ENCODE data around the gene MRM1.

Gene MRM1

GRCh38 chr17:36627101-36627500, 25.7 kb downstream of the MRM1 start:
- Histone ChIP-seq H3K27me3 (replicated peaks) (no peaks in the 10 kb centered on the region), H3K27ac (no peak overlapping the region), H3K36me3 (replicated peaks) (no peaks in the 10 kb centered on the region), H3K4me3 (ENCODE audit: low read depth, low read length) (no peak overlapping the region)
- TF ChIP-seq, protein P1, sequence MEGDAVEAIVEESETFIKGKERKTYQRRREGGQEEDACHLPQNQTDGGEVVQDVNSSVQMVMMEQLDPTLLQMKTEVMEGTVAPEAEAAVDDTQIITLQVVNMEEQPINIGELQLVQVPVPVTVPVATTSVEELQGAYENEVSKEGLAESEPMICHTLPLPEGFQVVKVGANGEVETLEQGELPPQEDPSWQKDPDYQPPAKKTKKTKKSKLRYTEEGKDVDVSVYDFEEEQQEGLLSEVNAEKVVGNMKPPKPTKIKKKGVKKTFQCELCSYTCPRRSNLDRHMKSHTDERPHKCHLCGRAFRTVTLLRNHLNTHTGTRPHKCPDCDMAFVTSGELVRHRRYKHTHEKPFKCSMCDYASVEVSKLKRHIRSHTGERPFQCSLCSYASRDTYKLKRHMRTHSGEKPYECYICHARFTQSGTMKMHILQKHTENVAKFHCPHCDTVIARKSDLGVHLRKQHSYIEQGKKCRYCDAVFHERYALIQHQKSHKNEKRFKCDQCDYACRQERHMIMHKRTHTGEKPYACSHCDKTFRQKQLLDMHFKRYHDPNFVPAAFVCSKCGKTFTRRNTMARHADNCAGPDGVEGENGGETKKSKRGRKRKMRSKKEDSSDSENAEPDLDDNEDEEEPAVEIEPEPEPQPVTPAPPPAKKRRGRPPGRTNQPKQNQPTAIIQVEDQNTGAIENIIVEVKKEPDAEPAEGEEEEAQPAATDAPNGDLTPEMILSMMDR (IDR thresholded peaks at IDR 0.05; ENCODE audit: low read depth, low read length, missing control alignments) = no peak
- in situ Hi-C loops (cut with HindIII; ENCODE audit: low pct_ligation_motif_present, low sequenced_read_pairs) = no loop called here
- DNase-seq = no peak

GRCh38 chr17:36628576-36628975, 27.2 kb downstream of the MRM1 start:
- Histone ChIP-seq H3K4me3 (ENCODE audit: low read depth, low read length) (no peak overlapping the region), H3K36me3 (replicated peaks) (no peaks in the 10 kb centered on the region), H3K27me3 (replicated peaks) (peaks cover 13% of the 10 kb centered on the region), H3K27ac (no peak overlapping the region)
- DNase-seq = no peak
- TF ChIP-seq, protein P1 (IDR thresholded peaks at IDR 0.05; ENCODE audit: low read depth, low read length, missing control alignments) = no peak
- in situ Hi-C loops (cut with HindIII; ENCODE audit: low pct_ligation_motif_present, low sequenced_read_pairs) = no loop called here

- no peaks in the 10 kb centered on the region for H3K36me3 ChIP-seq (replicated peaks)
- in situ Hi-C loops (cut with HindIII; ENCODE audit: low pct_ligation_motif_present, low sequenced_read_pairs) = no loop called here
- H3K4me3 ChIP-seq (ENCODE audit: low read depth, low read length) = no peak overlapping the region
- peak; percentile 72 for DNase-seq
- H3K27me3 ChIP-seq (replicated peaks) = peaks cover 17% of the 10 kb centered on the region
- TF ChIP-seq, protein P1 (IDR thresholded peaks at IDR 0.05; ENCODE audit: low read depth, low read length, missing control alignments) = peak; percentile 98
- no peak overlapping the region for H3K27ac ChIP-seq
Measured at GRCh38 chr17:36629252-36629847, 28.0 kb downstream of the MRM1 start.

- Histone ChIP-seq H3K27me3 (replicated peaks) (peaks cover 24% of the 10 kb centered on the region), H3K27ac (no peak overlapping the region), H3K36me3 (replicated peaks) (no peaks in the 10 kb centered on the region), H3K4me3 (ENCODE audit: low read depth, low read length) (no peak overlapping the region)
- no peak for DNase-seq
- in situ Hi-C loops (cut with HindIII; ENCODE audit: low pct_ligation_motif_present, low sequenced_read_pairs) = no loop called here
- TF ChIP-seq, protein P1 (IDR thresholded peaks at IDR 0.05; ENCODE audit: low read depth, low read length, missing control alignments) = no peak
Measured at GRCh38 chr17:36629970-36630502, 28.7 kb downstream of the MRM1 start.

GRCh38 chr17:36631022-36631421, 29.6 kb downstream of the MRM1 start:
- Histone ChIP-seq H3K27me3 (replicated peaks) (peaks cover 30% of the 10 kb centered on the region), H3K36me3 (replicated peaks) (no peaks in the 10 kb centered on the region), H3K27ac (no peak overlapping the region), H3K4me3 (ENCODE audit: low read depth, low read length) (no peak overlapping the region)
- in situ Hi-C loops (cut with HindIII; ENCODE audit: low pct_ligation_motif_present, low sequenced_read_pairs) = no loop called here
- DNase-seq = no peak
- TF ChIP-seq, protein P1 (IDR thresholded peaks at IDR 0.05; ENCODE audit: low read depth, low read length, missing control alignments) = no peak

Data from brain microvascular endothelial cell (primary cell).